Activated T-cell treated with anti-CD3 and anti-CD28 coated beads, Interleukin-2, amount 50 U/mL, for 72 hours (primary cell): ENCODE measurements around the gene BCR. TPM values are rescaled to one million over a fixed set of nuclear protein-coding genes. Genes with fewer than 3 reads are reported as not detected.
"Not testable (repeated sequence)": the region's sequence is repeated elsewhere in the genome, so short reads cannot be mapped to it uniquely, and the experiment has no call there.

Source experiments
- ATAC-seq, 2 donors: fragments of 150-1000 bp; cut with Tn5 transposase; replicated peaks in 1 of 2; 2 replicates each; pipeline ENCODE4 v1.10.0; 2021; ENCODE audit warnings: moderate library complexity in 2 of 2, mild to moderate bottlenecking in 1 of 2
- DNase-seq, 2 donors: peaks; one replicate each; pipeline ENCODE4 v3.0.0; 2021 to 2022; ENCODE audit warnings: mixed read lengths in 1 of 2
- H3K27ac Mint-ChIP-seq: one replicate; pipeline ENCODE4 v1.8.0; 2022; ENCODE audit warnings: mild to moderate bottlenecking, moderate library complexity, mixed read lengths
- H3K27me3 Mint-ChIP-seq: one replicate; pipeline ENCODE4 v1.8.0; 2022; ENCODE audit warnings: low read depth, mixed read lengths
- H3K36me3 Mint-ChIP-seq, 2 donors: one replicate each; pipeline ENCODE4 v1.8.0; 2022; ENCODE audit warnings: mixed read lengths in 2 of 2, mild to moderate bottlenecking in 1 of 2; ENCODE audit not compliant: insufficient read depth in 2 of 2
- H3K4me1 Mint-ChIP-seq: one replicate; pipeline ENCODE4 v1.8.0; 2022; ENCODE audit warnings: low read depth, mixed read lengths
- H3K4me3 Mint-ChIP-seq, 2 donors: one replicate each; pipeline ENCODE4 v1.8.0; 2022; ENCODE audit warnings: mild to moderate bottlenecking in 2 of 2, mixed read lengths in 2 of 2, moderate library complexity in 2 of 2
- H3K9me3 Mint-ChIP-seq, 2 donors: one replicate each; pipeline ENCODE4 v1.8.0; 2022; ENCODE audit warnings: mixed read lengths in 2 of 2
- total RNA-seq, 2 donors: library from RNA; stranded (reverse); gene quantifications; one replicate each; pipeline ENCODE4 v1.2.3, GENCODE V29; 2022

The BCR gene
- total RNA-seq, 2 donors from 2014 or later = 40.3 to 50.0 TPM

- no peaks in the 10 kb centered on the region for H3K9me3 Mint-ChIP-seq
- H3K4me3 Mint-ChIP-seq = no peak overlapping the region
- H3K36me3 Mint-ChIP-seq = no peaks in the 10 kb centered on the region
- ATAC-seq (no peak), DNase-seq (no peak)
- no peak overlapping the region for H3K27ac Mint-ChIP-seq
- peaks cover 17% of the 10 kb centered on the region for H3K27me3 Mint-ChIP-seq
- no peaks in the 10 kb centered on the region for H3K4me1 Mint-ChIP-seq
Observed at GRCh38 chr22:23363683-23364082, 183.4 kb downstream of the BCR start.

GRCh38 chr22:23364389-23364788 lies 184.1 kb downstream of the BCR start:
- ATAC-seq (no peak), DNase-seq (no peak)
- no peak overlapping the region for H3K27ac Mint-ChIP-seq
- peaks cover 23% of the 10 kb centered on the region for H3K27me3 Mint-ChIP-seq
- H3K4me3 Mint-ChIP-seq = no peak overlapping the region
- no peaks in the 10 kb centered on the region for H3K9me3 Mint-ChIP-seq
- no peaks in the 10 kb centered on the region for H3K4me1 Mint-ChIP-seq
- H3K36me3 Mint-ChIP-seq = no peaks in the 10 kb centered on the region

GRCh38 chr22:23365524-23365923 lies 185.2 kb downstream of the BCR start:
- no peak overlapping the region for H3K4me3 Mint-ChIP-seq
- H3K4me1 Mint-ChIP-seq = no peaks in the 10 kb centered on the region
- peaks cover 26% of the 10 kb centered on the region for H3K27me3 Mint-ChIP-seq

GRCh38 chr22:23365961-23366360 lies 185.7 kb downstream of the BCR start:
- Mint-ChIP-seq H3K27ac (no peak overlapping the region), H3K4me1 (no peaks in the 10 kb centered on the region), H3K36me3 (no peaks in the 10 kb centered on the region), H3K27me3 (peaks cover 26% of the 10 kb centered on the region), H3K9me3 (no peaks in the 10 kb centered on the region), H3K4me3 (no peak overlapping the region)
- ATAC-seq (no peak), DNase-seq (no peak)

More at GRCh38 chr22:23365524-23365923, 185.2 kb downstream of the BCR start:
- DNase-seq (no peak), ATAC-seq (no peak)
- no peak overlapping the region for H3K27ac Mint-ChIP-seq
- no peaks in the 10 kb centered on the region for H3K9me3 Mint-ChIP-seq
- no peaks in the 10 kb centered on the region for H3K36me3 Mint-ChIP-seq

GRCh38 chr22:23367196-23367595 lies 186.9 kb downstream of the BCR start:
- ATAC-seq, DNase-seq, H3K36me3 Mint-ChIP-seq, H3K27ac Mint-ChIP-seq, H3K4me1 Mint-ChIP-seq, H3K9me3 Mint-ChIP-seq, H3K4me3 Mint-ChIP-seq: not testable (repeated sequence)
- H3K27me3 Mint-ChIP-seq = peaks cover 26% of the 10 kb centered on the region

Other genes with a start within 250 kb of the BCR start
- gene GNAZ, start 110.0 kb upstream of the BCR start, total RNA-seq = under 1 TPM; 0.56 to 0.89 TPM
- gene RSPH14, start 38.5 kb upstream of the BCR start, total RNA-seq = 1 to 10 TPM in 1 of 2 donors, under 1 TPM in 1; 0.79 to 1.4 TPM
- gene RAB36, start 35.0 kb upstream of the BCR start, total RNA-seq = under 1 TPM; 0.14 to 0.19 TPM